SK-N-SH (cell line): ENCODE measurements around the gene CHAF1A. TPM values are rescaled to one million over a fixed set of nuclear protein-coding genes. Genes with fewer than 3 reads are reported as not detected.

Experiments used
- CTCF ChIA-PET: fragments of 300-600, 350-600 bp; formaldehyde crosslinking; extraction: SDS; loops from one replicate; lab custom pipeline; 2021; lab: Yijun Ruan, JAX
- POLR2A ChIA-PET: fragments of 350-600 bp; sonication (Branson Sonifier 250); formaldehyde crosslinking; extraction: SDS; loops from one replicate; lab custom pipeline; 2020; ENCODE audit warnings: antibody characterized with exemption, inconsistent platforms; lab: Yijun Ruan, JAX
- DNase-seq: peaks from one replicate; pipeline ENCODE4 v3.0.0; 2012
- H2AFZ ChIP-seq: fragments of 200-600 bp; sonication (generic); 2 replicates; pipeline ENCODE4 v1.8.1; 2016; ENCODE audit warnings: antibody characterized with exemption, mild to moderate bottlenecking, low read depth
- H3F3A ChIP-seq: fragments of 200-600 bp; sonication (generic); replicated peaks from 2 replicates; pipeline ENCODE3; 2016; ENCODE audit warnings: antibody characterized with exemption, mild to moderate bottlenecking; ENCODE audit not compliant: insufficient read depth
- H3K27ac ChIP-seq, 2 experiments: fragments of 200-500 bp in 1 of 2; fragments of 200-600 bp in 1 of 2; sonication (Bioruptor generic) in 1 of 2; sonication (generic), shearing (Covaris generic) in 1 of 2; 2 replicates each; pipeline versions ENCODE4 v1.5.1 to v1.6.1; 2014 to 2016; ENCODE audit warnings: low read depth in 2 of 2, inconsistent platforms in 1 of 2, low read length in 1 of 2, mild to moderate bottlenecking in 1 of 2, mixed read lengths in 1 of 2
- H3K27me3 ChIP-seq: fragments of 200-600 bp; sonication (generic), shearing (Covaris generic); 2 replicates; pipeline ENCODE4 v1.6.1; 2016; ENCODE audit warnings: mixed run types; ENCODE audit not compliant: insufficient read depth
- H3K36me3 ChIP-seq, 2 experiments: fragments of 200-500 bp in 1 of 2; fragments of 200-600 bp in 1 of 2; sonication (Bioruptor generic) in 1 of 2; sonication (generic) in 1 of 2; replicated peaks in 1 of 2; 2 replicates each; pipeline versions ENCODE3 to v1.5.1; 2014 to 2016; ENCODE audit warnings: low read length in 1 of 2, mild to moderate bottlenecking in 1 of 2; ENCODE audit not compliant: insufficient read depth in 2 of 2, control insufficient read depth in 1 of 2
- H3K4me1 ChIP-seq, 2 experiments: fragments of 200-500 bp in 1 of 2; fragments of 200-600 bp in 1 of 2; sonication (Bioruptor generic) in 1 of 2; sonication (generic), shearing (Covaris generic) in 1 of 2; 2 replicates each; pipeline versions ENCODE4 v1.5.1 to v1.6.1; 2014 to 2016; ENCODE audit warnings: low read depth in 1 of 2, low read length in 1 of 2, mixed run types in 1 of 2; ENCODE audit not compliant: insufficient read depth in 2 of 2, control insufficient read depth in 1 of 2
- H3K4me2 ChIP-seq: fragments of 200-600 bp; sonication (generic), shearing (Covaris generic); 2 replicates; pipeline ENCODE4 v1.6.1; 2017; ENCODE audit warnings: mixed run types
- H3K4me3 ChIP-seq, 2 experiments: fragments of 200-500 bp in 1 of 2; fragments of 200-600 bp in 1 of 2; sonication (Bioruptor generic) in 1 of 2; sonication (generic), shearing (Covaris generic) in 1 of 2; 2 replicates each; pipeline versions ENCODE4 v1.5.1 to v1.8.1; 2014 to 2016; ENCODE audit warnings: low read depth in 2 of 2, inconsistent platforms in 1 of 2, low read length in 1 of 2, mild to moderate bottlenecking in 1 of 2, mixed read lengths in 1 of 2, moderate library complexity in 1 of 2
- H3K79me2 ChIP-seq: fragments of 200-600 bp; sonication (generic); 2 replicates; pipeline ENCODE4 v1.8.1; 2017; ENCODE audit warnings: mild to moderate bottlenecking; ENCODE audit not compliant: insufficient read depth
- H3K9ac ChIP-seq: fragments of 200-600 bp; sonication (generic); 2 replicates; pipeline ENCODE4 v1.6.1; 2017; ENCODE audit warnings: mixed run types
- H3K9me2 ChIP-seq: fragments of 200-600 bp; sonication (generic); 2 replicates; pipeline ENCODE4 v1.6.1; 2017; ENCODE audit warnings: mixed run types
- H3K9me3 ChIP-seq: fragments of 200-600 bp; sonication (generic); 2 replicates; pipeline ENCODE4 v1.6.1; 2017; ENCODE audit warnings: mixed run types, mild to moderate bottlenecking, moderate library complexity
- H4K20me1 ChIP-seq: fragments of 200-600 bp; sonication (generic); 2 replicates; pipeline ENCODE4 v1.6.1; 2017; ENCODE audit warnings: mild to moderate bottlenecking, mixed run types; ENCODE audit not compliant: insufficient read depth
- CHD2 ChIP-seq: fragments of 150-350 bp; IDR thresholded peaks from 2 replicates; pipeline ENCODE4 v1.6.1; 2018; ENCODE audit warnings: low read length; ENCODE audit not compliant: partially characterized antibody
- EP300 ChIP-seq, 2 experiments: IDR thresholded peaks; 2 replicates each; pipeline versions ENCODE4 v1.4.0 to v1.6.1; 2012; ENCODE audit warnings: borderline replicate concordance in 1 of 2, low read depth in 1 of 2, low read length in 1 of 2
- EZH2phosphoT487 ChIP-seq: fragments of 200-600 bp; sonication (generic); IDR thresholded peaks from 2 replicates; pipeline ENCODE4 v1.6.1; 2017; ENCODE audit warnings: low read depth, mixed run types, mild to moderate bottlenecking, antibody characterized with exemption, moderate library complexity, borderline replicate concordance
- FOSL2 ChIP-seq: IDR thresholded peaks from 2 replicates; pipeline ENCODE4 v1.4.0; 2012; ENCODE audit warnings: low read depth, mild to moderate bottlenecking, moderate library complexity, borderline replicate concordance
- FOXM1 ChIP-seq: IDR thresholded peaks from 2 replicates; pipeline ENCODE4 v1.4.0; 2012; ENCODE audit warnings: low read depth, mild to moderate bottlenecking
- GABPA ChIP-seq: IDR thresholded peaks from 2 replicates; pipeline ENCODE4 v1.4.0; 2012; ENCODE audit warnings: low read depth, mild to moderate bottlenecking
- GATA2 ChIP-seq: sonication (generic); formaldehyde crosslinking; IDR thresholded peaks from 2 replicates; pipeline ENCODE4 v1.5.0; 2020; ENCODE audit warnings: mild to moderate bottlenecking, missing genetic modification reagents
- NRF1 ChIP-seq: IDR thresholded peaks from 2 replicates; pipeline ENCODE4 v1.6.1; 2012; ENCODE audit warnings: low read depth, mild to moderate bottlenecking, low read length
- RAD21 ChIP-seq: IDR thresholded peaks from 2 replicates; pipeline ENCODE4 v1.6.1; 2012; ENCODE audit warnings: mild to moderate bottlenecking, low read length
- RCOR1 ChIP-seq: fragments of 150-350 bp; IDR thresholded peaks from 2 replicates; pipeline ENCODE4 v1.6.1; 2017; ENCODE audit warnings: antibody characterized with exemption, low read length
- RFX5 ChIP-seq: IDR thresholded peaks from 2 replicates; pipeline ENCODE4 v1.6.1; 2012; ENCODE audit warnings: mild to moderate bottlenecking, improper control_type of control experiment, low read length
- RXRA ChIP-seq: IDR thresholded peaks from 2 replicates; pipeline ENCODE4 v1.4.0; 2012; ENCODE audit warnings: low read depth, mild to moderate bottlenecking, borderline replicate concordance
- SIN3A ChIP-seq: IDR thresholded peaks from 2 replicates; pipeline ENCODE4 v1.6.1; 2012; ENCODE audit warnings: low read depth, mild to moderate bottlenecking, low read length, moderate library complexity, borderline replicate concordance
- SMC3 ChIP-seq: IDR thresholded peaks from 2 replicates; pipeline ENCODE4 v1.6.1; 2012; ENCODE audit warnings: low read depth, low read length, improper control_type of control experiment
- TEAD4 ChIP-seq: IDR thresholded peaks from 2 replicates; pipeline ENCODE4 v1.4.0; 2012; ENCODE audit warnings: mild to moderate bottlenecking, borderline replicate concordance; ENCODE audit not compliant: insufficient read depth
- USF1 ChIP-seq: IDR thresholded peaks from 2 replicates; pipeline ENCODE4 v1.4.0; 2012; ENCODE audit warnings: low read depth, borderline replicate concordance
- WGBS: methylation state at CpG from one replicate; pipeline ENCODE4 v1.1.6; 2017; ENCODE audit warnings: low lambda C conversion rate; 5-methylcytosine and 5-hydroxymethylcytosine counted together
- polyA plus RNA-seq, 3 experiments: library from polyadenylated mRNA; depleted of rRNA; stranded (reverse); fragments of >200 nt; gene quantifications; 2 replicates each; pipeline ENCODE4 v1.2.3, GENCODE V29; 2012
- TF ChIP-seq, protein P1 (sequence below): IDR thresholded peaks from 2 replicates; pipeline ENCODE4 v1.4.0; 2012; ENCODE audit warnings: low read depth, borderline replicate concordance
- TF ChIP-seq, protein P2 (sequence below): IDR thresholded peaks from 2 replicates; pipeline ENCODE4; 2012
- TF ChIP-seq, protein P3 (sequence below): IDR thresholded peaks from 2 replicates; pipeline ENCODE4 v1.4.0; 2012; ENCODE audit warnings: low read depth
- TF ChIP-seq, protein P4 (sequence below): fragments of 150-350 bp; IDR thresholded peaks from 2 replicates; pipeline ENCODE4 v1.6.1; 2017; ENCODE audit warnings: antibody characterized with exemption, low read length, low read depth, borderline replicate concordance

CHAF1A gene
- polyA plus RNA-seq, 1 of the 3 experiments (the other 2 are of a cell fraction) = 18.0 TPM

- Histone ChIP-seq H3K27me3 (no peaks in the 10 kb centered on the region), H3K9ac (no peak overlapping the region), H3K36me3 (peaks cover 5 to 6% of the 10 kb centered on the region in 2 experiments), H3K4me2 (no peak overlapping the region), H3K79me2 (peaks cover 97% of the 10 kb centered on the region), H3K9me2 (no peaks in the 10 kb centered on the region), H2AFZ (no peak overlapping the region), H3F3A (no peaks in the 10 kb centered on the region), H3K4me1 (peaks cover 0 to 20% of the 10 kb centered on the region in 2 experiments; a peak in 1 of 4 replicates), H3K4me3 (no peak overlapping the region), H3K27ac (no peak overlapping the region), H3K9me3 (no peaks in the 10 kb centered on the region), H4K20me1 (peaks cover 91% of the 10 kb centered on the region)
- no peak for DNase-seq
- ChIA-PET POLR2A (no interaction called here), CTCF (interaction anchor here (0.6 to 2.0 kb wide), 4 partner anchors 10 to 28 kb away, joined by 3 to 13 read pairs (median 4); partner anchors contain the start of gene SH3GL1)
- 88% methylated on average over 21 of the region's 21 CpGs for WGBS
- no peak for TF ChIP-seq CHD2
- no peak for TF ChIP-seq RFX5
- no peak for TF ChIP-seq USF1
- TF ChIP-seq GABPA = no peak
- no peak for TF ChIP-seq SIN3A
- TF ChIP-seq RAD21 = no peak
- no peak for TF ChIP-seq RXRA
- TF ChIP-seq, protein P1, sequence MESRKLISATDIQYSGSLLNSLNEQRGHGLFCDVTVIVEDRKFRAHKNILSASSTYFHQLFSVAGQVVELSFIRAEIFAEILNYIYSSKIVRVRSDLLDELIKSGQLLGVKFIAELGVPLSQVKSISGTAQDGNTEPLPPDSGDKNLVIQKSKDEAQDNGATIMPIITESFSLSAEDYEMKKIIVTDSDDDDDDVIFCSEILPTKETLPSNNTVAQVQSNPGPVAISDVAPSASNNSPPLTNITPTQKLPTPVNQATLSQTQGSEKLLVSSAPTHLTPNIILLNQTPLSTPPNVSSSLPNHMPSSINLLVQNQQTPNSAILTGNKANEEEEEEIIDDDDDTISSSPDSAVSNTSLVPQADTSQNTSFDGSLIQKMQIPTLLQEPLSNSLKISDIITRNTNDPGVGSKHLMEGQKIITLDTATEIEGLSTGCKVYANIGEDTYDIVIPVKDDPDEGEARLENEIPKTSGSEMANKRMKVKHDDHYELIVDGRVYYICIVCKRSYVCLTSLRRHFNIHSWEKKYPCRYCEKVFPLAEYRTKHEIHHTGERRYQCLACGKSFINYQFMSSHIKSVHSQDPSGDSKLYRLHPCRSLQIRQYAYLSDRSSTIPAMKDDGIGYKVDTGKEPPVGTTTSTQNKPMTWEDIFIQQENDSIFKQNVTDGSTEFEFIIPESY = no peak
- TF ChIP-seq RCOR1 = no peak
- no peak for TF ChIP-seq TEAD4
- no peak for TF ChIP-seq EP300 (IDR thresholded peaks at IDR 0.05; ENCODE audit: borderline replicate concordance in 1 of 2, low read depth in 1 of 2, low read length in 1 of 2)
- no peak for TF ChIP-seq EZH2phosphoT487
- TF ChIP-seq FOXM1 = no peak
- TF ChIP-seq, protein P2, sequence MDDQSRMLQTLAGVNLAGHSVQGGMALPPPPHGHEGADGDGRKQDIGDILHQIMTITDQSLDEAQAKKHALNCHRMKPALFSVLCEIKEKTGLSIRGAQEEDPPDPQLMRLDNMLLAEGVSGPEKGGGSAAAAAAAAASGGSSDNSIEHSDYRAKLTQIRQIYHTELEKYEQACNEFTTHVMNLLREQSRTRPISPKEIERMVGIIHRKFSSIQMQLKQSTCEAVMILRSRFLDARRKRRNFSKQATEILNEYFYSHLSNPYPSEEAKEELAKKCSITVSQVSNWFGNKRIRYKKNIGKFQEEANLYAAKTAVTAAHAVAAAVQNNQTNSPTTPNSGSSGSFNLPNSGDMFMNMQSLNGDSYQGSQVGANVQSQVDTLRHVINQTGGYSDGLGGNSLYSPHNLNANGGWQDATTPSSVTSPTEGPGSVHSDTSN = no peak
- TF ChIP-seq GATA2 (CRISPR knock-in tag) = no peak
- TF ChIP-seq, protein P3, sequence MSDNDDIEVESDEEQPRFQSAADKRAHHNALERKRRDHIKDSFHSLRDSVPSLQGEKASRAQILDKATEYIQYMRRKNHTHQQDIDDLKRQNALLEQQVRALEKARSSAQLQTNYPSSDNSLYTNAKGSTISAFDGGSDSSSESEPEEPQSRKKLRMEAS = no peak
- no peak for TF ChIP-seq FOSL2
- TF ChIP-seq SMC3 = no peak
- TF ChIP-seq NRF1 = no peak
- TF ChIP-seq, protein P4, sequence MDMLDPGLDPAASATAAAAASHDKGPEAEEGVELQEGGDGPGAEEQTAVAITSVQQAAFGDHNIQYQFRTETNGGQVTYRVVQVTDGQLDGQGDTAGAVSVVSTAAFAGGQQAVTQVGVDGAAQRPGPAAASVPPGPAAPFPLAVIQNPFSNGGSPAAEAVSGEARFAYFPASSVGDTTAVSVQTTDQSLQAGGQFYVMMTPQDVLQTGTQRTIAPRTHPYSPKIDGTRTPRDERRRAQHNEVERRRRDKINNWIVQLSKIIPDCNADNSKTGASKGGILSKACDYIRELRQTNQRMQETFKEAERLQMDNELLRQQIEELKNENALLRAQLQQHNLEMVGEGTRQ = no peak
Observed at GRCh38 chr19:4390567-4391305, 11.7 kb upstream of the CHAF1A start.
